Inferior parietal cortex (tissue), 1 donor: ENCODE results near the gene ENPP6.
"Not testable (repeated sequence)": the region's sequence is repeated elsewhere in the genome, so short reads cannot be mapped to it uniquely, and the experiment has no call there.

ENCODE experiments used
- DNase-seq: peaks from one replicate; pipeline ENCODE4 v3.0.0-alpha.2; 2016; ENCODE audit errors: extremely low spot score

ENPP6 gene

DNA sequence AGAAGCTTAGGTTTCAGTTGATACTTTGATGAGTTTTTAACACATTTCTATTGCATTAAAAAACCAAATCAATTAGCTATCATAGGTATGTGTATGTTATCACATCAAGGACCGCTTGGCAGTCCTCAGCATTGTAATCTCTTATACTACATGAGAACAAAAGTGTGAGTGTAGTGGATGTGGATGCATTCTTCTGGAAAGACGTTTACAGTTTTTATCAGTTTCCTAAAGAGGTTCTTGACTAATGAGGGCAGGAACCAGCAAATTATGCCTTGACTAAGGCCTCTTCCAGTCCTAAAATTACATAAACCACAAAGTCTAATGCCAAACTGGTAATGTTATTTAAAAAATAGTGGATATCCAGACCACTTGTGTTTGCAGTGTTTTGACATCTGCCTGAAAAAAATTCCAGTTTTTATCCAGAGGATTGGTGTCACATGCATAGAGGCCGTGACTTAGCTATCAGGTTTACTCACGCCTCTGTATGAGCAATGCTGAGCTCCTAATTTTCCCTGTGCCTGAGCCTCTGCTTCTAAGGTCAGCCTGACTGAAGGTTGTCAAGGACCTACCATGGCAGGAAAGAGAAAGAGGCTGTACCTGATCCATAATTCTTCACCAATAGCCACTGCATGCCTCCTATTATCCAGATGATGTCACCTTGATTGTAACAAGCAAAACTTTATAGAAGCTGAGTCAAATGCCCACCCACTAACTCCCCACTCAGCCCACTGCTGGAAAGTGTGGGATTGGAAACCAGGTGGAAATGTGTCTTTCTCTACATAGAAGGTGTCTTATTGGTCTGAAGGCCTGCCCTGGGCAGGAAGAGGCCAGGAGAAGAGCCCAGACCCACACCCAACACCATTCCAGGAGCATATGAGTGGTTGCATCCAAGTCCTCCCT lies 68.7 kb downstream of the ENPP6 start:
- no peak for DNase-seq

DNA sequence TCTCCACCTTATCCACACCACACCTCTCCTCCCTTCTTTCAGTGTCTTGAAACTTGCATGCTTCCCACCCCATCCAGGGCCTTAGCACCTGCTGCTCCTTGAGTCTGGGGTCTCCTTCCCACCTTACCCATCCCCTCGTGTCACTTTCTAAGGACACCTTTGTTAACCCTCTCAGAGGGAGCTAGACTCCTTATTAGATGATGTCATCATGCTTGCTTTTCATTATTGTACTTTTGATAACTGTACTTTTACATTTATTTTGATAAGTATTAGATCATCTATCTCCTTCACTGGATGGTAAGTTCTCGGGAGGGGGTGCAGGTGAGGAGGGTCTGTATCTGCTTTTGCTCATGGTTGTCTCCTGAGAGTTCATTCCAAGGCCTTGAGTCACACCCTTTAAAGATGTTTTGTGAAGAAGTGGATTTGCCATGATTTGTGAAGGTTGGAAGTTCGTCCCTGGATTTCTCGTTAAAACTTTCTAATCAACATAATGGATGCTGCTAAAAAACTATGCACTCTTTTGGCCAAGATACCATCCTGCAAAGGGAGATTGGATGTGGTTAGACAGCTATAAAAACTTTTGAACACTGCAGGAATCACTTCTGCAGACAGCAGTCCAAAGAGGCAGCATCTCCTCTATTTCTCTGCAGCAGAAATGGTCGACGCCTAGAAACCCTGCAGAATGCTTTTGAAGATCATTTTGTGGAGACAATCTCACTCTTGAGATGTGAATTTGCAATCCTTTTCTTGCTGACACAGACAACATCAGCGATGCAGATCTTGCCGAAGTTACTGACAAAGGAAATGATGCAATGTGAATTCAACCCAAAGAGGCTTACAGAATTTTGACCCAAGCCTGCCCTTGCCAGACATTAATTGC lies 69.6 kb downstream of the ENPP6 start:
- no peak for DNase-seq

DNA sequence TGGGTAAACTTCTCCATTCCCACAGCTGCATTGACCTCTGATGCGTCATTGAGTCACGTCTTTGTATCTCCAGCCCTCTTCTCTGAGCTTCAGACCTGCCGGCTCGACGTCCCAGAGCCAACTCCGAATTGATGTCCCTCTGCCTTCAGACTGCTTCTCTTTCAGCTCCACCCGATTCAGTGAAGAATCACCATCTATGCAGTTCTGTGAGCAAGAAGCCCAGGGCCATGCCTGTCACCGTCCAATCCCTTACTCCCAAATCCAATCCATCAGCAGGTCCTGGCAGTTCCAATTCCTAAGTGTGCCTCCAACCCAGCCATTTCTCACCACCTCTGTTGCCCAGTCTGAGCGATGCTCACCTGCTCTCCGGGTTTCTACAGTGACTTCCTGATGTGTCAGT lies 70.7 kb downstream of the ENPP6 start:
- DNase-seq, result no peak

DNA sequence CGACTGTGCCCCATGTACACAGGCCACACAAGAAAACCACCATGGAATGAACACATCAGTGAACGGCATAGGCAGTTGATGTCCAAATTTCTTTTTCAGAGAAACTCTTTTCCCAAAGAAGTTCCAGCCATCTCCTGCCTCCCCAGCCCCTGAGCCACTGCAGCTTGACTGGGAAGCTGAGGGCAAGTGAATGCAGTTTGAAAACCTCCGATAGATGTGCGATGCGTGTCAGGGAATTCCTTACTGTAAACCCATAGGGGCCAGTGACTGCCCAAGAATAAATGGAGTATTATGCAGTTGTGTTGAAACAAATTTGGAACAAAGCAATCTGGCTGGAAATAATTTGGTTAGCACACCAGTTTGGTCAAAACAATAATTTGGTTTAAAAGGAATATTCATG lies 72.1 kb downstream of the ENPP6 start:
- DNase-seq, result no peak

DNA sequence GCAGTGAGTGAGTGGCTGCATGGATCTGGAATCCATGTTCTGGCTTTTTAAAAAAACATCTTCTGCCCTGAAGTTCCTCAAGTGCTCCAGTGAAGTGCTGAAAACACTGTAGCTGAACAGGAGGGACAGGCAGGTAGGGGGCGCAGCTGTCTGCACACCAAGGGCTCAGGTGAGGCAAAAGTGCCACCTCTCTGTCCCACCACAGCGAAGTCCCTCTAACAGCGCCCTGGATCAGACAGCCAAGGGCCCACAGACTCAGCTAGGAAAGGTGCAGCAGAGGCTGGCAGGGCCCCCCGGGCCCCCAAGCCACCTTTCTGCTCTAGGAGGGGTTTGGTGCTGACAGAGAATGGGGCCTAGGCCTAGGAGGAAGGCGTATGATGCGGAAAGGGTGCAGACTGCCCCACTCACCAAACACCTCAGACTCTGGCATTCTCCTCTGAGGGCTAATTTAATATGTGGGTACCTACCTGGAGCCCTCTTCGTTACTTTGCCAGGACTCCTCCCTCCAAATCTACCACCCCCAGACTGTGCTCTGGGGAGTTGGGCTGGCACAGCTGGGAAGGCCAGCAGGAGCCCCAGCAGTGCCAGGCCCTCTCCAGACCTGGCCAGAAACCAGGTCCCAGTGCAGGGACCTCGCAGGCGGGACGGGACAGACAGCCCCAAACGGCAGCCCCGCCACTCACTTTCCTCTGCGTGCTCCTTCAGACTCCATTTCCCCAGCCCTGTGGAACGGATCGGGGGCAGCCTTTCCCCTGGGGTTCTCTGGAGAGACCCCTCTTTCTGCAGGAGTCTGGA lies 73.7 kb downstream of the ENPP6 start:
- DNase-seq, result no peak

- DNase-seq, result no peak
Measured at GRCh38 chr4:184142121-184143000, 75.3 kb downstream of the ENPP6 start.

GRCh38 chr4:184140901-184141300 lies 76.8 kb downstream of the ENPP6 start:
- DNase-seq, result not testable (repeated sequence)

- no peak for DNase-seq
Measured at GRCh38 chr4:184136525-184136924, 81.1 kb downstream of the ENPP6 start.

DNA sequence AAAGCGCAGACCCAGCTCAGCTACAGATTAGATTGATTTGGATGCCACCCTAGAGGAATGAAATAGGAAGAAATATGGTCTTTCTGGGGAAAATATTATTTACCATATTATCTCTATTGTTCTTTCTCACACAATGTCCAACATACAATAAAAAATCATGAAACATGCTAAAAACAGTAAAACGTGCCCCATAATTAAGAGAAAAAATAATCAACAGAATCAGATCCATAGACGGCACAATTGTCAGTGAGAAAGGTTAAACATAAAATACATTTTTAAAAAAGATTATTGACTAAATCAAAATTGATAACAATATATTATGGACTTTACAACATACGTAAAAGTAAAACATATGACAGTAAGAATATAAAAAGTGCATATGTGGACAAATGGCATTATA lies 90.9 kb downstream of the ENPP6 start:
- DNase-seq, result no peak

- DNase-seq, result no peak
Measured at GRCh38 chr4:184122631-184123408, 94.9 kb downstream of the ENPP6 start.

GRCh38 chr4:184120549-184121127 lies 97.0 kb downstream of the ENPP6 start:
- no peak for DNase-seq

DNA sequence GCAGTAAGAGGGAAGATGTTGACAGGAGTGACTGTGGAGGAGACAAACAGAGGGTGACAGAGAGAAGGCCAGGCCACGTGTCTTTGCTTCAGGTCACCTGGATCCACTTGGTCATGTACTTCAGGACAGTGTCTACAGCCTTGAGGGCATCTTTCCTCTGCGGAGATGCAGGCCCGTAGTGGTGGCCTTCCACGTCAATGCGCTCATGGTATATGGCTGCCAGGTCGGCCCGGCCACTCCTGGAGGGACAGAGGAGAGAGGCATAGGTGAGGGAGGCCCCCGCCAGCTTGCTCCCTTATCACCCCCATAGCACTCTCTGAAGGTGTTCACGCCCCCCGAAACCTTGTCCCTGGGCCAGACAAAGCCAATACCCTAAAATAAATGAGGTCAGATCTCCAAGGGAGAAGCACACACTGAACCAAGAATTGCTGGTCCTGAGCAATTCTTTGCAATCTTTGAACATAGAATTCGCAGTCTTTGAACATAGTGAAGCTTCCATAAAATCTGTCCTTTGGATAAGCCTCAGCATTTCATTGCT lies 99.9 kb downstream of the ENPP6 start:
- DNase-seq, result no peak

- no peak for DNase-seq
Measured at GRCh38 chr4:184115399-184115798, 102.3 kb downstream of the ENPP6 start.

DNA sequence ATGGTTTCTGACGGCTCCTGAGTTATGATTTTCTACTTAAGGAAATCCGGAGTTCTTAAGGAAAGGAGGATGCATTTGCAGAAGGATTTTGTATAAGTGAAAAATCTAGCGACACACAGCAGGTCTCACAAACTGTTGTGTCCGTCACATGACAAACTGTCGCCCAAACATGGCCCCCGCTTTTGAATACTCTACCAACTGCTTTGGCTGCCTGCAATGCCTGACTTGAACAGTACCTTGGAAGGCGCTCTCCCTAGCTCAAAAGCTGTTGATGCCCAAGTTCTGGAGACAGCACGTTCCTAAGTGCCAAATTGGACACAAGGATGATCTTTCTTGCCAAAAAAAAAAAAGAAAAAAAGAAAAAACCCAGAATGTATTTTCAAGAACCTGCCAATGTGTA lies 103.2 kb downstream of the ENPP6 start:
- peak; percentile 49 for DNase-seq

DNA sequence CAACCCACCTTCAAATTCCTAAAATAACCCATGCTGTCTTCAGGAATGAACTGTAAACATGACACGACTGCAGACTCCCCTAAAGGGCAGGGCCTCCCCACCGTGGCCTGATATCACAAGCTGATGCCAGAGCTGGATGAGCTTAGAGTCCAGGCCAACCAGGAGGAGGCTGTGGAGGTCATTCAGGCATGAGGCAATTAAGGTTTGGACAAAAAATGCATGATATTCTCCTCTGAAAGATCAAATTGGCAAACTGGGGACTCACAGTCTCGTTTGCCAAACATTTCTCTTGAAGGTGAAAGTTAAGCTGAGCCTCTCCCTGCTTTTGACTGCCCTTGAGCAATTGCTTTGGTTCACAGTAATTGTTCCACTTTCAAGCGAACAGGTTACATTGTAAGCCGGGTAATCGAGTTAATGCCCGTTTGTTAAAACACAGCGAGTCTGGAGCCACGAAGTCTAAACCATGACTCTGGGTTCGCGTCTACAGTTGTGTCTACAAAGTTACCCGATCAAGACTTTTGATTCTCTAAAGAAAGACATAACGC lies 105.6 kb downstream of the ENPP6 start:
- DNase-seq, result no peak

DNA sequence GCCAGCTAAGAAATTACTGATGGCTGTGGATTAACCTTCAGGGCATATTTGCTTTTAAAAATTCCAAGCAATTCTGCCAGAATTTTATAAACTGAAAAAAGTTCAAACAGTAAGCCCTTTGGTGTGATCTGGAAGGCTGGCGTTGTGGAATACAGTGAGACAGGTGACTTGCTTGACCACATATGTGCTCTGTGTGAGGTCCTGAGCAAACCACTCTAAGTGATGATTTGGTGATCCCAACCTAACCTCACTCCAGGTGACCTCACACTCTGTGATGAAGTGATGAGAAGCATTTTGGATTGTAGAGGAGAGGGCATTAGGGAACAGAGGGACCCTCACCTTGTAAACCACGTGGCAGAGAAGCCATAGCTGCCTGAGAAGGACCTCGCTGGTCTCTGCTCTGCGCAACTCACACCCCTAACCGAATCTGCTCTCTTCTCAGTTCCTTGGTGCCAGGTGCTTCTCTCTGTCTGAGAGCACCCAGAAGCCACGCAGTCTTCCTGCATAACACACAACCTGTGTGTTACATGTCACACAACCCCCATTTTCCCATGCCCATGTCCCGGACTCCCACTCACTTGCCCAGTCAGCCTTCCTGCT lies 106.3 kb downstream of the ENPP6 start:
- DNase-seq, result no peak

DNA sequence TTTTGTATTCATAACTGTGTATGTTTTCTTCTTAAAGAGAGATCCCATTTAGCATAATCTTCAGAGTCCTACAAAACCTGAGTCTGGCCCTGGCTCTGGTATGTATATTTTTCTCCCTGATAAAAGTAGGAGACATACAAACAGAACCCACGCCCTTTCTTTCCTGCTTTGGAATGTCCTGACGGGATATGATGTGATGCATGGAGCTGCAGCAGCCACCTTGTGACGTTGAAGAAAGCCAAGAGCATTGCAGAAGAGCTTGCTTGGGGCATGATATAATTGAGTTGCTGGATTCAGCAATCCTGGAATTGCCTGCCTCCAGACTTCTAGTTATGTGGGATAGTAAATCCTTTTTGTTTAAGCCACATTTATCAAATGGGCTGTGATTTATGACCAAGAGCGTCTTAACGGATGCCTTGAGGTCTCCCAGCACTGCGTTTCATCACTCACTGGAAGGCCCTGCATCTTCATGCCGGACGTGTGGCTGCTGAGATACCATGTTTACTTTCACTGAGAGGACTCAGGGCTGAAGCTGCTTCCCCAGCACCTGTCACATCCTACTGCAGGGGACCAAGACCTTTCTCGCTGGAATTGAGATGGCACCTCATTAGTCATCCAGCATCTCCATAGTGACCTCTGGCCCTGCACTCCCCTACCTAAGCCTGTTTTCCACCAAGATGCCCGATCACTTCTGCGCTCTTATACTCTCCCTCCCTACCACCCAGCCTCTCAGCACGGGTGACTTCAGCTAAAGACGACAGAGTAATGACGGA lies 107.0 kb downstream of the ENPP6 start:
- DNase-seq, result no peak

- DNase-seq, result no peak
Measured at GRCh38 chr4:184108006-184108501, 109.6 kb downstream of the ENPP6 start.
